Endothelial cell of umbilical vein (primary cell): ENCODE data around the gene C12orf60. TPM values are rescaled to one million over a fixed set of nuclear protein-coding genes. Genes with fewer than 3 reads are reported as not detected.

ENCODE experiments used
- BruUV-seq: library from RNA; stranded (reverse); fragments of 400-500 nt; replicated peaks from 2 replicates; lab custom pipeline; 2021; lab: Mats Ljungman, UMichigan
- CTCF ChIA-PET: fragments of 300-600, 350-600 bp; sonication (Branson Sonifier 250); formaldehyde crosslinking; loops from one replicate; lab custom pipeline; 2021; ENCODE audit warnings: antibody characterized with exemption, inconsistent platforms; lab: Charles Lee
- POLR2A ChIA-PET: fragments of 300-600, 350-600 bp; sonication (Branson Sonifier 250); formaldehyde crosslinking; loops from one replicate; lab custom pipeline; 2021; ENCODE audit warnings: antibody characterized with exemption, inconsistent platforms; lab: Charles Lee
- DNase-seq: peaks from one replicate; pipeline ENCODE4 v3.0.0-alpha.2; 2011; ENCODE audit warnings: low read depth, low spot score
- FAIRE-seq: peaks from 2 replicates; lab custom pipeline; 2011; peaks lifted over from hg19 to GRCh38; lab: Jason Lieb, UNC
- H2AFZ ChIP-seq: 2 replicates; pipeline ENCODE4 v1.6.0; 2012; ENCODE audit warnings: low read depth, low read length, control low read depth, inconsistent platforms
- H3K27ac ChIP-seq: 2 replicates; pipeline ENCODE4 v1.5.1; 2011; ENCODE audit warnings: low read depth, mild to moderate bottlenecking, control low read depth, low read length, moderate library complexity; ENCODE audit not compliant: insufficient read depth
- H3K27me3 ChIP-seq, 2 experiments: 2 replicates each; pipeline versions ENCODE4 v1.6.0 to v1.6.1; 2011; ENCODE audit warnings: low read length in 2 of 2, mixed read lengths in 1 of 2; ENCODE audit not compliant: control insufficient read depth in 2 of 2, insufficient read depth in 2 of 2
- H3K36me3 ChIP-seq, 2 experiments: 2 replicates in 1 of 2; 3 replicates in 1 of 2; pipeline ENCODE4 v1.5.1; 2011; ENCODE audit warnings: low read length in 2 of 2, mild to moderate bottlenecking in 1 of 2, moderate library complexity in 1 of 2; ENCODE audit not compliant: control insufficient read depth in 2 of 2, insufficient read depth in 2 of 2; ENCODE audit errors: extremely low read depth in 1 of 2
- H3K4me1 ChIP-seq: 3 replicates; pipeline ENCODE4 v1.5.1; 2011; ENCODE audit warnings: mild to moderate bottlenecking, low read length; ENCODE audit not compliant: control insufficient read depth, insufficient read depth; ENCODE audit errors: extremely low read depth
- H3K4me2 ChIP-seq: 2 replicates; pipeline ENCODE4 v1.6.1; 2011; ENCODE audit warnings: low read length, control low read depth, mixed read lengths; ENCODE audit not compliant: insufficient read depth
- H3K4me3 ChIP-seq, 3 experiments: fragments of 200-600 bp in 1 of 3; sonication (generic), shearing (Covaris generic) in 1 of 3; replicated peaks in 1 of 3; 2 replicates each; pipeline ENCODE4 v1.5.1; 2011 to 2016; ENCODE audit warnings: control low read depth in 3 of 3, low read length in 3 of 3, mild to moderate bottlenecking in 2 of 3, inconsistent platforms in 1 of 3, low read depth in 1 of 3, moderate library complexity in 1 of 3; ENCODE audit not compliant: insufficient read depth in 1 of 3
- H3K79me2 ChIP-seq: 2 replicates; pipeline ENCODE4 v1.6.0; 2012; ENCODE audit warnings: low read length, inconsistent platforms; ENCODE audit not compliant: control insufficient read depth, insufficient read depth
- H3K9ac ChIP-seq: replicated peaks from 2 replicates; pipeline ENCODE3; 2011; ENCODE audit warnings: low read length, control low read depth; ENCODE audit not compliant: insufficient read depth; ENCODE audit errors: extremely low read depth
- H3K9me1 ChIP-seq: replicated peaks from 3 replicates; pipeline ENCODE4 v1.6.0; 2011; ENCODE audit warnings: mild to moderate bottlenecking, low read length; ENCODE audit not compliant: control insufficient read depth, insufficient read depth; ENCODE audit errors: extremely low read depth
- H3K9me3 ChIP-seq: replicated peaks from 2 replicates; pipeline ENCODE4 v1.5.1; 2012; ENCODE audit warnings: low read length, inconsistent platforms; ENCODE audit not compliant: control insufficient read depth, insufficient read depth
- H4K20me1 ChIP-seq: replicated peaks from 2 replicates; pipeline ENCODE3; 2011; ENCODE audit warnings: mild to moderate bottlenecking, low read length; ENCODE audit not compliant: control insufficient read depth, insufficient read depth; ENCODE audit errors: extremely low read depth
- CTCF ChIP-seq, 2 donors: IDR thresholded peaks; 1 replicate in 1 of 2; 2 replicates in 1 of 2; pipeline ENCODE4 v1.5.1; 2011; ENCODE audit warnings: low read length in 2 of 2, mild to moderate bottlenecking in 2 of 2, moderate library complexity in 2 of 2, control low read depth in 1 of 2, inconsistent platforms in 1 of 2, low read depth in 1 of 2; ENCODE audit not compliant: insufficient read depth in 1 of 2; ENCODE audit errors: extremely low read depth in 1 of 2
- EZH2 ChIP-seq: IDR thresholded peaks from 2 replicates; pipeline ENCODE4 v1.6.1; 2012; ENCODE audit warnings: borderline replicate concordance, low read depth, mild to moderate bottlenecking, moderate library complexity, low read length, inconsistent platforms; ENCODE audit not compliant: severe bottlenecking
- FOS ChIP-seq: IDR thresholded peaks from 2 replicates; pipeline ENCODE4 v1.6.1; 2011; ENCODE audit warnings: mild to moderate bottlenecking, low read length, moderate library complexity, borderline replicate concordance; ENCODE audit not compliant: insufficient read depth
- GATA2 ChIP-seq: IDR thresholded peaks from 2 replicates; pipeline ENCODE4 v1.7.0; 2011; ENCODE audit warnings: low read depth, mild to moderate bottlenecking, moderate library complexity, mixed read lengths, low read length; ENCODE audit not compliant: insufficient read length, insufficient read depth
- JUN ChIP-seq: IDR thresholded peaks from 2 replicates; pipeline ENCODE4 v1.6.1; 2011; ENCODE audit warnings: borderline replicate concordance, low read depth; ENCODE audit not compliant: insufficient read length, insufficient read depth
- MYC ChIP-seq: IDR thresholded peaks from one replicate; pipeline ENCODE4 v1.6.1; 2011; ENCODE audit warnings: mild to moderate bottlenecking, low read depth, low read length
- POLR2A ChIP-seq: IDR thresholded peaks from 2 replicates; pipeline ENCODE4 v1.6.1; 2012; ENCODE audit warnings: low read depth, mild to moderate bottlenecking, control low read depth, low read length
- POLR2AphosphoS5 ChIP-seq: IDR thresholded peaks from 2 replicates; pipeline ENCODE4 v1.6.1; 2012; ENCODE audit warnings: low read depth, mild to moderate bottlenecking, control low read depth, low read length, moderate library complexity; ENCODE audit not compliant: insufficient read depth
- dilution Hi-C: fragments of 300-500 bp; cut with MboI; formaldehyde crosslinking; loops from one replicate; pipeline ENCODE4 v1.15.0; 2019; ENCODE audit warnings: low sequenced_read_pairs; ENCODE audit not compliant: extremely low pct_ligation_motif_present
- intact Hi-C: fragments of 100-400 bp; cut with micrococcal nuclease; formaldehyde crosslinking; loops from one replicate; pipeline ENCODE4 v1.10.0; 2022
- polyA plus RNA-seq, 4 experiments: library from polyadenylated mRNA; depleted of rRNA in 3 of 4; stranded (reverse) in 3 of 4; unstranded in 1 of 4; fragments of >200 nt; gene quantifications; 2 replicates each; pipeline versions ENCODE4 v1.2.1 to v1.2.3, GENCODE V29; 2011 to 2012; ENCODE audit warnings: missing spikeins in 1 of 4
- total RNA-seq: library from RNA; stranded (reverse); gene quantifications from 2 replicates; pipeline ENCODE4 v1.2.3, GENCODE V29; 2021
- TF ChIP-seq, protein P1 (sequence below): IDR thresholded peaks from 2 replicates; pipeline ENCODE4 v1.6.1; 2011; ENCODE audit not compliant: insufficient read depth, insufficient read length

The C12orf60 gene
- total and polyA plus RNA-seq, 2 donors (not counting 3 experiments of a cell fraction or from before 2014, with no cell fraction given): 0.52 to 1.3 TPM

DNA sequence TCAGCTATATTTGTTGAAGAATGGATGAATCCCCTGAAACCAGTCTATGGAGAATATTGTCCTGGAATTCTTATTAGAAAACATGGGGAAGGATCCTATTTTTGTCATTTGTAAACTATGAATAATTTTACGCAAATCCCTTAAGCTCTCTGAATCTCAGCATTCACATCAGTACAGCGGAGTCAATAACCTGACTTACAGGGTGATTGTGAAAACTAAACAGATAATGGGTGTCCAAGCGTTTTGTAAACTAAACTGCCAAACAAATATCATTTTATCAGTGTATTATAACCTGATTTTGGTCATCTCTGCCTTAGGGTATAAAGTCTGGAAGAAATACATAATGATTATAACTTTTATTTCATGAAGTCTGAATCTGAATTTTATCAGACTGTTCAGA, 29.9 kb downstream of the C12orf60 start:
- peaks cover 44% of the 10 kb centered on the region for H3K4me1 ChIP-seq

More for the DNA sequence above, 29.9 kb downstream of the C12orf60 start:
- dilution Hi-C loops: loop anchor here (10.0 kb wide), 1 partner anchor 121 kb away; no protein-coding TSS in a partner anchor
- no TSS peak for BruUV-seq
- Histone ChIP-seq H4K20me1 (no peaks in the 10 kb centered on the region), H3K36me3 (no peaks in the 10 kb centered on the region), H3K4me3 (no peak overlapping the region), H3K9me1 (no peaks in the 10 kb centered on the region), H3K27me3 (no peaks in the 10 kb centered on the region), H3K9ac (no peak overlapping the region), H3K27ac (no peak overlapping the region), H3K9me3 (no peaks in the 10 kb centered on the region), H3K4me2 (no peak overlapping the region), H2AFZ (no peak overlapping the region), H3K79me2 (no peaks in the 10 kb centered on the region)
- POLR2A ChIA-PET: no interaction called here
- FAIRE-seq (no peak), DNase-seq (no peak)
- TF ChIP-seq MYC (no peak), JUN (no peak), EZH2 (no peak), POLR2A (no peak), POLR2AphosphoS5 (no peak), FOS (no peak), CTCF (IDR thresholded peaks at IDR 0.05; ENCODE audit: extremely low read depth in 1 of 2, insufficient read depth in 1 of 2, low read depth in 1 of 2, low read length in 2 of 2) (no peak), GATA2 (no peak)
- TF ChIP-seq, protein P1, sequence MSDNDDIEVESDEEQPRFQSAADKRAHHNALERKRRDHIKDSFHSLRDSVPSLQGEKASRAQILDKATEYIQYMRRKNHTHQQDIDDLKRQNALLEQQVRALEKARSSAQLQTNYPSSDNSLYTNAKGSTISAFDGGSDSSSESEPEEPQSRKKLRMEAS: no peak
- intact Hi-C loops: no loop called here
- CTCF ChIA-PET: interaction anchor here (1.1 to 3.5 kb wide), 4 partner anchors 11 to 153 kb away, joined by 3 to 15 read pairs (median 6); partner anchors contain the start of genes ART4 and SMCO3
